ENCODE data around the gene NECTIN4.

Gene NECTIN4

GRCh38 chr1:161111527-161111926 lies 22.2 kb upstream of the NECTIN4 start:
- no peak for DNase-seq (ENCODE audit: low spot score)

GRCh38 chr1:161111117-161111516 lies 21.8 kb upstream of the NECTIN4 start:
- DNase-seq (ENCODE audit: low spot score), result no peak

DNA sequence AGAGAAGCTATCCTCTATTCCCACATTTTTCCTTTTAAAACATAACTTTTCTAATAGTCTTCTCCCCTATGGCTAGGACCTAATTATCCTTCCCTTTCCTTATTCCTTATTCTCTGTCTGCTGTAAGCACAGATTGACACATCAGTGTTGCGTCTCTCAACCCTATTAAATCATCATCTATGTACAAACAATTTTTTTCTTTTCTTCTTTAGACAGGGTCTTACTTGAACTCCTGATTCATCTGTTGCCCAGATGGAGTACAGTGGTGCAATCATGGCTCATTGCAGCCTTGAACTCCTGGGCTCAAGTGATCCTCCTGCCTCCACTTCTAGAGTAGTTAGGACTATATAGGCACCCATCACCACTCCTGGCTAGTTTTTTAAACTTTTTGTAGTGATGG lies 17.1 kb upstream of the NECTIN4 start:
- no peak for DNase-seq (ENCODE audit: low spot score)

DNA sequence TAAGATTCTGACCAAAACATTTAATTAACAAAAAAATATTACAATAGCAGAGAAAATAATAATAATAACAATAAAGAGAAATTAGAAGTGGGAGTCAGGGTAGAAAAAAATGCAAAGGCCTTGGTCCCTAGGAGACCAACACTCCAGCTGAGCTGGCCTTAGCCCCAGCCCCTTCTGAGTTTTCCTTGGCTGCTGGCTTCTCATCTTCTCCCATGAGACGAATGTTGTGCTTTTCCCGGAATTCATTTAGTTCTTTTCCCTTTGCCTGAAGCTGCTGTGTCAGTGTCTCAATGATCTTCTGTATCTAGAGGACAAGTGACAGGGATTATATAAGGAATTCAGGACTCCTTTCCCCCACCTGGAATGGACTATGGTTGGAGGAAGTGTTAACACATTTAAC lies 11.2 kb upstream of the NECTIN4 start:
- DNase-seq (ENCODE audit: low spot score), result no peak

DNA sequence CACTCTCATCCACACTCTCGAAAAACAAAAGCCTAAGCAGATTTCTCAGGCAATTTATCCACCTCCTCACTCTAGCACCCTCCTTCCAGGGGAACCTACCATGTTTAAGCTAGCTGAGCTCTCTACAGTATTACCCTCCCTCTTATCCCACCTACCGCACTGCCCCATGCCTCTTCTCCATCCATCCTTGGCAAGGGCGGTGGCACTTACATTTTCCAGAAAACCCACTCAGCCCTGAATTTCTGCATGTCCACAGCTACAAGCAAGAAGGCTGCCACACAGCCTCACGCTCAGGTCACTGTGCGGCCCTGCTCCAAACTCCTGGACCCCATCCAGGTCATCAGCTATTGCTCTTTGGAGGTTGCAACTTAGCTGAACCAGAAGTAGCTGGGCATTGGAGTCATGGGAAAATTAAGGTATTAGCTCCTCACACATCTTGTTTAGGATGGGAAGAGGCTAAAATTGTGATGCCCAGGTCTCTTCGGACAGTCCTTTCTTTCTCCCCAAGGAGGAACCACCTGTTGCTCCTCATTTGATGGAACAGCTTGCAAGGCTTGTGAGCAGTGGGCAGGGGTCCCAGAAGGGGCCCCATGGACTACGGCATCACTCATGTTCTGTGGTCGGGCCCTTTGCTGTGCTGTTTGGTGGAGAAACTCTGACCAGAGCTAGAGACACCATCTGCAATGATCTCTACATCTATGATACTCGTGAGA lies 9.9 kb upstream of the NECTIN4 start:
- no peak for DNase-seq (ENCODE audit: low spot score)

- peak; percentile 79 for DNase-seq (ENCODE audit: low spot score)
Measured at GRCh38 chr1:161098210-161099068, 9.1 kb upstream of the NECTIN4 start, which contains the start of gene KLHDC9. Gene KLHDC9 (plus strand): TSS chr1:161098361. CDS start chr1:161098536, 175 bp downstream.

- DNase-seq (ENCODE audit: low spot score), result no peak
Measured at GRCh38 chr1:161096530-161096929, 7.2 kb upstream of the NECTIN4 start.

DNA sequence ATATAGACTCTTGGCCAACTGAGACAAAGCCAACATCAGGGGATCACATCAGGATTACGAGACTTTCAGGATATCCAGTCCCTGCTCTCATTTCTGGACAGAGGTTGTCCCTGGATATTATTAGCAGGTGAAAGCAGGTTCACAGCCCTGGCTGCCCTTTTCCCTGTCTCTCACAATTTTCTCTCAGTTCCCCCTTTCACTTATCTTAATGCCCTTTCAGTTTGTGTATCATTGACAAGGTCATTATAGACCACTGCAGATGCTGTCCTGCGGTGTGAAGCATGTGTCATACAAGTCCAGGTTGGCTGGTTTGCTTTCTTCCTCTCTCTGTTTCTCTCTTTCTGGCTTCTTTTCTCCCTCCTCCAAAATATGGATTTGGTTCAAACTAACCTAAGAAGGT lies 6.7 kb upstream of the NECTIN4 start:
- no peak for DNase-seq (ENCODE audit: low spot score)

DNA sequence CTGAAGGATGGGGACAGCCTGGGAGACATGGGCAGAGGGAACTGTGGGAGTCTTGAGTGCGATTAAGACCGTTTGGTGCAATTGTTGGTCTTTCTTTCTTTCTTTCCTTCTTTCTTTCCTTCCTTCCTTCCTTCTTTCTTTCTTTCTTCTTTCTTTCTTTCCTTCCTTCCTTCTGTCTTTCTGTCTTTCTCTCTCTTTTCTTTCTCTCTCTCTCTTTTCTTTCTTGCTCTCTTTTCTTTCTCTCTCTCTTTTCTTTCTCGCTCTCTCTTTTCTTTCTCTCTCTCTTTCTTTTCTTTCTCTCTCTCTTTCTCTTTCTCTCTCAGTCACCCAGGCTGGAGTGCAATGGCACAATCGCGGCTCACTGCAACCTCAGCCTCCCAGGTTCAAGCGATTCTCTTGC lies 5.9 kb upstream of the NECTIN4 start:
- no peak for DNase-seq (ENCODE audit: low spot score)

GRCh38 chr1:161094481-161094880 lies 5.1 kb upstream of the NECTIN4 start:
- DNase-seq (ENCODE audit: low spot score), result no peak

GRCh38 chr1:161092621-161093028 lies 3.3 kb upstream of the NECTIN4 start:
- no peak for DNase-seq (ENCODE audit: low spot score)

GRCh38 chr1:161091796-161092507 lies 2.6 kb upstream of the NECTIN4 start:
- DNase-seq (ENCODE audit: low spot score), result no peak

GRCh38 chr1:161091093-161091492 lies 1.7 kb upstream of the NECTIN4 start:
- no peak for DNase-seq (ENCODE audit: low spot score)

GRCh38 chr1:161090617-161091016 lies 1.3 kb upstream of the NECTIN4 start:
- no peak for DNase-seq (ENCODE audit: low spot score)

GRCh38 chr1:161089938-161090337 lies 580 bp upstream of the NECTIN4 start:
- no peak for DNase-seq (ENCODE audit: low spot score)

DNA sequence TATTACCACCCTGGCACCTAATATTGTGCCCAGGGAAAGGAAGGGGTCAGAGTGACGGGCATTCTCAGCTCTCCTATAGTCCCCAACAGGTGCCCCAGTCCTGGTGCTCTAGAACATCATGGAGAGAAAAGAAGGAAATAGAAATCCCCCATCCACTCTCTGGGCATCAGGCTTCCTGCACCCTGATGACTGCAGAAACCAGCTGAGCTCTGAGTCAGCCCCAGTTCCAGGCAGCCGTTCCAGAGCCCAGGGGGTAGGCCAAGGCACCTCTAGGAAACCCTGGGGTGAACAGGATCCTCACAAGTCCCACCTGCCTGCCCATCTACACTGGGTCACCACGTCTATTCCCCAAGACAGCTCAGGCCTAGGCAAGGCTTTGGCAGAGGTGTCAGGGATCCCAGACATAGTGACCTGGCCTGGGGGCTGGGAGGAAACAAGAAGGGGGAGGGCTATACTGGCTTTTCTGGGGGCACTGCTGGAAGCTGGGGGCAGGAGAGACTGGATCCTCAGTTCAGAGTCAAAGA lies 709 bp downstream of the NECTIN4 start:
- no peak for DNase-seq (ENCODE audit: low spot score)

GRCh38 chr1:161086457-161086856 lies 2.9 kb downstream of the NECTIN4 start:
- no peak for DNase-seq (ENCODE audit: low spot score)

DNA sequence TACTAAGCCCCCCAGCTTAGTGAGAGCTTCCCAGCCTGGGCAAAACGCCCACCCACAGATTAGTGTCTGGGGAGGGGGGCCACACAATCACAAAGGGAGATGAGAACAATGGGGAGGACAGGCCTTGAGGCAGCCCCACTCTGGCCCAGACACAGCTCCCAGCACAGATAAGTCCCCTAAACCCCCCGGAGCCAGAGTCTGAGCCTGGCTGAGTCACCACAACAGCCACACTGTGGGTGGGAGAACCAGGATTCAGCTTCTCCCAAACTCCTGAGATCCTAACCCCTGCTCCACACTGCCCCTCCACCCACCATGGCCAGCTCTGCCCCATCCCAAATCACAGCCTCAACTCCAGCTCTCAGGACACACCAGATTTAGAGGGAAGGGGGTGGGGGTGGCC lies 4.2 kb downstream of the NECTIN4 start:
- no peak for DNase-seq (ENCODE audit: low spot score)

GRCh38 chr1:161084597-161084988 lies 4.8 kb downstream of the NECTIN4 start:
- DNase-seq (ENCODE audit: low spot score), result no peak

GRCh38 chr1:161083748-161084596 lies 5.4 kb downstream of the NECTIN4 start:
- no peak for DNase-seq (ENCODE audit: low spot score)

DNA sequence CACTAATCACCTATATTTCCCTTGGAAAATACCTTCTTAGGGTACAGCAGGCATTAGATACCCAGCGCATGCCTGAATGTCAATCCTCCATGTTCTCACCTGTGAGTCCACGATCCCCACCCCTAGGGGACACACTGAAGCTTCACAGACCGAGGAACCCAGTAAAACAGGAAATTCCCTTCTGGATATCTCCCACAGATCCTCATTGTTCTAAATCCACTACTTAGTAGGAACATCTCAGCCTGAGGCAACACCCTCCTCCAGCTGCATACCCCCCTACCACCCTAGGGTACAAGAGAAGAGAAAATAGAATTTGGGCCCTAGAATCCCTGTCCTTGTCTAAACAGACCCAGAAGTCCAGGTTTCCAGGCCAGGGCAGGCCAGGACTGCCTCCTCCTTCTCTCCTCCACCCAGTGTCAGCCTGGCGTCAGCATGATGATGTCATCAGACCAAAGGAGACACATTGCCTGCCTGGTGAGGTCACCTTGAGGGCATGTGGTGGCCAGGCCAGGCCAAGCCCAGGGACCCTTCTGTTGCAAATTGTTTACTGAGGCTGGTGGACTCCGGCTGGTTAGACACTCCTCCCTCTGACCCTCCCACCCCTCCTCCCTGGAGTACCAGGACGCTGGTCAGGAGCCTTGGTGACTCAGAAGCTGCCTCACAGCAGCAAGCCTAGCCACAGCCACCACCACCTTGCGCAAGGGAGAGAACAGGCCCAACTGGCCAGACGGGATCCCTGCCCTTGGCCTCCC lies 6.2 kb downstream of the NECTIN4 start:
- no peak for DNase-seq (ENCODE audit: low spot score)

All from Ammon's horn (tissue), 1 donor.